Glutamatergic neuron (in vitro differentiated cells): ENCODE measurements around the gene LRRC42. TPM values are rescaled to one million over a fixed set of nuclear protein-coding genes. Genes with fewer than 3 reads are reported as not detected.

Experiments
- DNase-seq: peaks from one replicate; pipeline ENCODE4 v3.0.0; 2022
- H3K27ac Mint-ChIP-seq: one replicate; pipeline ENCODE4 v1.8.0; 2020; ENCODE audit warnings: mild to moderate bottlenecking, mixed read lengths, inconsistent platforms; ENCODE audit not compliant: unreplicated experiment
- H3K27me3 Mint-ChIP-seq: one replicate; pipeline ENCODE4 v1.8.0; 2020; ENCODE audit warnings: mild to moderate bottlenecking, moderate library complexity, mixed read lengths, inconsistent platforms; ENCODE audit not compliant: unreplicated experiment
- H3K36me3 Mint-ChIP-seq: one replicate; pipeline ENCODE4 v1.8.0; 2020; ENCODE audit warnings: mild to moderate bottlenecking, mixed read lengths, inconsistent platforms; ENCODE audit not compliant: unreplicated experiment
- H3K4me1 Mint-ChIP-seq: one replicate; pipeline ENCODE4 v1.8.0; 2020; ENCODE audit warnings: mild to moderate bottlenecking, low read depth, mixed read lengths, inconsistent platforms; ENCODE audit not compliant: unreplicated experiment
- H3K4me3 Mint-ChIP-seq: one replicate; pipeline ENCODE4 v1.8.0; 2020; ENCODE audit warnings: mild to moderate bottlenecking, mixed read lengths, inconsistent platforms; ENCODE audit not compliant: unreplicated experiment
- H3K9me3 Mint-ChIP-seq: one replicate; pipeline ENCODE4 v1.8.0; 2020; ENCODE audit warnings: mild to moderate bottlenecking, moderate library complexity, mixed read lengths, inconsistent platforms; ENCODE audit not compliant: unreplicated experiment
- total RNA-seq: library from RNA; stranded (reverse); fragmentation: NEBNext Ultra II Directional; extraction: Animal tissue kit (Norgen Biotek cat#: 25700); gene quantifications from one replicate; pipeline ENCODE4 v1.2.1, GENCODE V29; 2021; ENCODE audit not compliant: unreplicated experiment
- TF ChIP-seq, protein P1 (sequence below): fragments of 200-600 bp; sonication (generic); IDR thresholded peaks from one replicate; pipeline ENCODE4 v1.5.0; 2021; ENCODE audit not compliant: partially characterized antibody, unreplicated experiment

Gene LRRC42
- total RNA-seq, 1 donor from 2014 or later = 37.5 TPM

- H3K4me3 Mint-ChIP-seq = no peak overlapping the region
- no peak for DNase-seq
- H3K9me3 Mint-ChIP-seq = peaks cover 9% of the 10 kb centered on the region
- H3K27ac Mint-ChIP-seq = no peak overlapping the region
- H3K36me3 Mint-ChIP-seq = no peaks in the 10 kb centered on the region
- no peaks in the 10 kb centered on the region for H3K4me1 Mint-ChIP-seq
- TF ChIP-seq, protein P1, sequence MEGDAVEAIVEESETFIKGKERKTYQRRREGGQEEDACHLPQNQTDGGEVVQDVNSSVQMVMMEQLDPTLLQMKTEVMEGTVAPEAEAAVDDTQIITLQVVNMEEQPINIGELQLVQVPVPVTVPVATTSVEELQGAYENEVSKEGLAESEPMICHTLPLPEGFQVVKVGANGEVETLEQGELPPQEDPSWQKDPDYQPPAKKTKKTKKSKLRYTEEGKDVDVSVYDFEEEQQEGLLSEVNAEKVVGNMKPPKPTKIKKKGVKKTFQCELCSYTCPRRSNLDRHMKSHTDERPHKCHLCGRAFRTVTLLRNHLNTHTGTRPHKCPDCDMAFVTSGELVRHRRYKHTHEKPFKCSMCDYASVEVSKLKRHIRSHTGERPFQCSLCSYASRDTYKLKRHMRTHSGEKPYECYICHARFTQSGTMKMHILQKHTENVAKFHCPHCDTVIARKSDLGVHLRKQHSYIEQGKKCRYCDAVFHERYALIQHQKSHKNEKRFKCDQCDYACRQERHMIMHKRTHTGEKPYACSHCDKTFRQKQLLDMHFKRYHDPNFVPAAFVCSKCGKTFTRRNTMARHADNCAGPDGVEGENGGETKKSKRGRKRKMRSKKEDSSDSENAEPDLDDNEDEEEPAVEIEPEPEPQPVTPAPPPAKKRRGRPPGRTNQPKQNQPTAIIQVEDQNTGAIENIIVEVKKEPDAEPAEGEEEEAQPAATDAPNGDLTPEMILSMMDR = no peak
- H3K27me3 Mint-ChIP-seq = peaks cover 7% of the 10 kb centered on the region
Measured at GRCh38 chr1:54010415-54011117, 64.4 kb downstream of the LRRC42 start.

DNA sequence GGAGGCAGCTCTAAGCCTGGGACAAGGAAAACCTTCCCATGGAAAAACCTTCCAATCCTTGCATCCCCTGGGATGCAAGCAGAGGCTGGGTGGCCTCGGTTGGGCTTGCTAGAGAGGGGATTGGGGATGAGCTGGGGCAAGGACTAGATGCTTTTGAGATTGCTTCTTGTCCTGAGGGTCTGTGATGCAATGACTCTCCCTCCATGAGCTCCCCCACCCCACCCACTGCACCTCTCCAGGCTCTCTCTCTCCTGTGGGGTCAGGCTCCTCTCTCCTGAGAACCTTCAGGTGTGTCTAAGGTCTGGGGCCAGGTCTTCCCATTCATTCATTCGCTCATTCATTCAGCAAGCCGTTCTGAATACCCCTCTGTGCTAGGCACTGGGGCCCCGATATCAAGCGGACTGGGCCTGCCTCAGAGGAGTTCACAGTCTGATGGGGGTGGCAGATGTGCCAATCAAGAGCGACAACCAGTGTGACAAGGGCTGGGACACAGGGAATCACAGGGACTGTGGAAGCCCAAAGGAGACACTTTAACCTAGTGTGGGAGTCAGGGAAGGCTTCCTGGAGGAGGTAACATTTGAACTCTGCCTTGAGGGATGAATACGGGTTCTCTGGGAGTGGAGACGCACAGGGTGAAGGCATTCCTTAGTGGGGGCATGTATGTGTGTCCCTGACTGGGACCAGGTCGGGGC is 65.3 kb downstream of the LRRC42 start:
- no peaks in the 10 kb centered on the region for H3K36me3 Mint-ChIP-seq
- H3K4me1 Mint-ChIP-seq = no peaks in the 10 kb centered on the region
- no peak for DNase-seq
- no peak overlapping the region for H3K27ac Mint-ChIP-seq
- H3K9me3 Mint-ChIP-seq = peaks cover 7% of the 10 kb centered on the region
- no peak overlapping the region for H3K4me3 Mint-ChIP-seq
- TF ChIP-seq, protein P1 = no peak
- H3K27me3 Mint-ChIP-seq = peaks cover 7% of the 10 kb centered on the region

GRCh38 chr1:54012008-54012325 is 65.8 kb downstream of the LRRC42 start:
- Mint-ChIP-seq H3K36me3 (no peaks in the 10 kb centered on the region), H3K4me1 (no peaks in the 10 kb centered on the region), H3K27ac (no peak overlapping the region), H3K9me3 (peaks cover 7% of the 10 kb centered on the region), H3K27me3 (peaks cover 7% of the 10 kb centered on the region), H3K4me3 (no peak overlapping the region)
- TF ChIP-seq, protein P1 = no peak
- no peak for DNase-seq

- Mint-ChIP-seq H3K36me3 (no peaks in the 10 kb centered on the region), H3K4me3 (no peak overlapping the region), H3K27ac (no peak overlapping the region), H3K9me3 (peaks cover 7% of the 10 kb centered on the region), H3K4me1 (no peaks in the 10 kb centered on the region), H3K27me3 (peaks cover 7% of the 10 kb centered on the region)
- TF ChIP-seq, protein P1 = no peak
- DNase-seq = no peak
Measured at GRCh38 chr1:54012863-54013262, 66.7 kb downstream of the LRRC42 start.

GRCh38 chr1:54013393-54014008 is 67.4 kb downstream of the LRRC42 start:
- TF ChIP-seq, protein P1 = no peak
- no peak overlapping the region for H3K27ac Mint-ChIP-seq
- no peaks in the 10 kb centered on the region for H3K36me3 Mint-ChIP-seq
- H3K9me3 Mint-ChIP-seq = peaks cover 7% of the 10 kb centered on the region
- no peaks in the 10 kb centered on the region for H3K4me1 Mint-ChIP-seq
- H3K27me3 Mint-ChIP-seq = peaks cover 7% of the 10 kb centered on the region
- no peak for DNase-seq
- H3K4me3 Mint-ChIP-seq = no peak overlapping the region
